Sciatic nerve (tissue), 2 donors: ENCODE data around the gene HUNK. TPM values are rescaled to one million over a fixed set of nuclear protein-coding genes. Genes with fewer than 3 reads are reported as not detected.
A peak's percentile ranks its signal among the peaks of the same experiment; 100 is the strongest.
"Not testable (repeated sequence)": the region's sequence is repeated elsewhere in the genome, so short reads cannot be mapped to it uniquely, and the experiment has no call there.

ENCODE experiments used
- ATAC-seq: fragments of 200-7000 bp; cut with Tn5 transposase; one replicate; pipeline ENCODE4 v1.9.1; 2020; ENCODE audit warnings: mild to moderate bottlenecking, moderate library complexity
- DNase-seq: peaks from one replicate; pipeline ENCODE4 v3.0.0-alpha.2; 2020; ENCODE audit warnings: low spot score
- intact Hi-C: fragments of 100-400 bp; cut with DNase I; formaldehyde crosslinking; loops from one replicate; pipeline ENCODE4 v1.14.2; 2022
- total RNA-seq: library from RNA; stranded (reverse); fragmentation: NEBNext Ultra II Directional; extraction: Animal tissue kit (Norgen Biotek cat#: 25700); gene quantifications from one replicate; pipeline ENCODE4 v1.2.1, GENCODE V29; 2021
- donor health status: DM: no; HTN: no; CAD: no.
- donor health status: DM: no; HTN: no; CAD: no.

The HUNK gene
- total RNA-seq, 1 donor from 2014 or later = 0.53 TPM

DNA sequence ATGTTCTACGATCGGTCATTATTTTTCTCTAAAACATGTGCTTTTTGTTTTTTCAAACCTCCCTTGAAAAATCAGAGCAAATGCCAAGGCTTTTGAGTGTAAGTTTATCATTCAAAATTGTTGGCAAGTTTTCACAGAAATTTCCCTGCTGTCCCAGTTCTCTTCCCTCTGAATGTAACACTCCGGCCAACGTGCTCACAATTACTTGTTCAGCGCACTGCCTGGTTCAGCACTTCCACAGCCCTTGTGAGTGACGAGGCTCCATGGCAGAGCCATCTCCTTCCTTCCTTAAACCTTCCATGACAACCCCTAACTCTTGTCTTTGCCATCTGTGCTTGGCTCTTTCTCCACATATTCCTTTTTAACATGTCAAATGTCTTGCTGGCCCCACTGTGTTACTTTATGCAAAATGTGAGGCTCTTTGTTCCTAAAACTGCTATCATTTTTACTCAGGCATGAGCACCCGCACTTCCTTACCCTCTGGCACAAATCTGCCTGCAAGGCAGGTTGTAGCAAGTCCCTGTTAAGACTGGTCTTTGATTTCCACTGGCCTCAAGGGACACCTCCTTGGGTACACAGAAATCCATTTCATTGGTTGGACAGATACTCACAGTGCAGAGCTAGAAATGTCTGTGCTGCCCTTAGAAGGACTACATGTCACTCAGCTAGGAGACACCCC, 142.8 kb downstream of the HUNK start:
- DNase-seq = no peak
- intact Hi-C loops = no loop called here
- peak; percentile 34 for ATAC-seq

DNA sequence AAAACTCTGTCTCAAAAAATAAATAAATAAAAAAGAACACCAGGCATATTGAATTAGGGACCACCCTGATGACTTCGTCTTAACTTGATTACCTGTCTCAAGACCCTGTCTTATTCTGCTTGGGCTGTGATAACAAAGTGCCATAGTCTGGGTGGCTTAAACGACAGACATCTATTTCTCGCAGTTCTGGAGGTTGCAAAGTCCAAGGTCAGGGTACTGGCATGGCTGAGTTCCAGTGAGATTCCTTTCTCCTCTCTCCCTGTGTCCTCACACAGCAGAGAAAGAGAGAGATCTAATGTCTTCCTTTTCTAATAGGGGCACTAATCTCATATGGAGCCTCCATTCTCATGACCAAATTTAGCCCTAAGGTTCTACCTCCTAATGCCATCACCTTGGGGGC, 145.6 kb downstream of the HUNK start:
- intact Hi-C loops = no loop called here
- ATAC-seq (no peak), DNase-seq (no peak)

DNA sequence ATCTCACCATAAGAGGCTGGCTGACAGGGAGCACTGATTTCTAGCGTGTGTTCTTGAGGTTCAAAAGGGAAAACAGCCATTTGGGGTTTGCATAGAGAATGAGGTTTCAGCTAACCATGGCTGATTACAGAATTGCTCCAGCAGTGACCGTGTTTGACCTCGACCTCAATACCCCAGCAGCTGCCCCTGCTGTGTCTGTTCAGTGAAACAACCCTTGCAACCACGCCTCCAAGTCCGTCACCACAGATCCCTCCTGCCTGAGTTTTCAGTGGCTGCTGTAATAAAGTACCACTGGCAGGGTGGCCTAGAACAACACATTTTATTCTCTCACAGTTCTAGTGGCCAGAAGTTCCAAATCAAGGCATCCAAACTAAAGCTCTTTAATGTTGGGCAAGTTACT, 147.7 kb downstream of the HUNK start:
- intact Hi-C loops = no loop called here
- no peak for DNase-seq
- ATAC-seq = no peak

DNA sequence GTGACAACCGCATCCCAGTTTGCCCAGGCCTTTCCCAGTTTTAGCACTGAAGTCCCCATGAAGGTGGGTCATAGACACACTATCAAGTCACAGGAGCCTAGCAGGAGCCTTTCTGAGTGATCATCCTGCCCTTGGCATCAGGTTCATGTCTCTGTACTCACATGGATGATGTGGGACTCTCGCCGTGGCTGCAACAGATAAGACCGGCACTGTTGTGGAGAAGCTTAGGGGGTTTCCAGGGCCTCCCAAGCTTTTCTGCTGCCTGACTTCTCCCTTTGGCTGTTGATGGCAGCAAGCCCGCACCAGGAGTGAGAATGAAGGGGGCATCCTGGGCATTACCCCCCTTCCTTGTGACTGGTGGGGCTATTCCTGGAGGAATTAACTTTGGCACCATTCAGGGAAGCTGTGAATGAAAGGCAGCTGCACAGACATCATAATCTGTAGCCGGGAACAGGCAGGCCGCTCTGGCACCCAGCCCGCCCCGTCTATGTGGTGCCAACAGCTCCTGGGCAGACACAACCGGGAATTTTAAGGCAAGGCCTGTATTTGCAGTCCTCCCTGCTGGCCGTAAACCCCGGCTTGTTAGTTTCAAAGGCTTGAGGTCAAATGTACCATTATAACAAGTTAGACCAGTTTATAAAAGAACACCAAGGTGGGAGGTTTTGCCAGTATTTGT, 148.6 kb downstream of the HUNK start:
- intact Hi-C loops = no loop called here
- no peak for DNase-seq
- ATAC-seq = no peak

DNA sequence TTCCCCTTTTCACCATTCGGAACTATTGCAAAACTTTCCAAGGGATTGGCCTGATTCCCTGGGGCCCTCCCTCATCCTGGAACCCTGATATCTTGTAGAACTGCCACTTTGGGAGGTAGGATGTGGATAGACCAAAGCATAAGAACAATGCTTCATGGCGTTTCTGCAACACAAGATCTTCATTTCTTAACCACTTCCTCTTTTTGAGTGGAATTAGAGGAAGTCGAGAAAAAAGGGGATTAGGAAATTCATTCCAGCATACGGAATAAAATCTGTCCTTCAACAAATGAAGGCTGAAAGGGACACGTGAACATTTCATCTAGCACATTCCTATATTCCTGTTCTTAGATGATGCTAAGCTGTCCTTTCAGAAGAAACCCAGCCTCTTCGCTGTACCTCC, 149.3 kb downstream of the HUNK start:
- intact Hi-C loops = no loop called here
- ATAC-seq (no peak), DNase-seq (no peak)

DNA sequence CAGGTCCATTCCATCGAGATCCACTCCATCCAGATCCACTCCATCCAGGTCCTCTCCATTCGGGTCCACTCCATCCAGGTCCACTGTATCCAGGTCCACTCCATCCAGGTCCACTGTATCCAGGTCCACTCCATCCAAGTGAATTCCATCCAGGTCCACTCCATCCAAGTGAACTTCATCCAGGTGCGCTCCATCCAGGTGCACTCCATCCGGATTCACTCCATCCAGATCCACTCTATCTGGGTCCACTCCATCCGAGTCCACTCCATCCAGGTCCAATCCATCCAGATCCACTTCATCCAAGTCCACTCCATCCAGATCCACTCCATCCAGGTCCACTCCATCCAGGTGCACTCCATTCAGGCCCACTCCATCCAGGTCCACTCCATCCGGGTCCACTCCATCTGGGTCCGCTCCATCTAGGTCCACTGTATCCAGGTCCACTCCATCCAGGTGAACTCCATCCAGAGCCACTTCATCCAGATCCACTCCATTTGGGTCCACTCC, 157.4 kb downstream of the HUNK start:
- ATAC-seq (peak; percentile 28), DNase-seq (no peak)
- intact Hi-C loops = no loop called here

DNA sequence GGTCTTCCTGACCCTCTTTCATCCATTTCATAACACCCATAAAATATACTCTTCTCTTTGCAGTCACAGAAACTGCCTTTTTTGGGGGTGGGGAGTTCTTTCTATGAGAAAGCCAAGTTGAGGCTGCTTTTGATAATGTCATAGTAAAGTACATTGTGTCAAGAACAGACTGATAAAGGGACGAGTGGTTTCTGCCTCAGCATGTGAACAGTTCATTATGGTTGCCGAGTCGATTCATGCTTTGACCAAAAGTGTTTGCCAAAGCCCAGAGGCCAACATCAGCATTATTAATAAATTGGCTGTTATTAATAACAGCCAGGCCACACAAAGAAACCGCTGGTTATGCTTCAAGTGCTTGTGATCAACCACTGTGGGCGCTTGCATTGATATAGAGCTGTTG, 162.0 kb downstream of the HUNK start:
- ATAC-seq = no peak
- intact Hi-C loops = no loop called here

DNA sequence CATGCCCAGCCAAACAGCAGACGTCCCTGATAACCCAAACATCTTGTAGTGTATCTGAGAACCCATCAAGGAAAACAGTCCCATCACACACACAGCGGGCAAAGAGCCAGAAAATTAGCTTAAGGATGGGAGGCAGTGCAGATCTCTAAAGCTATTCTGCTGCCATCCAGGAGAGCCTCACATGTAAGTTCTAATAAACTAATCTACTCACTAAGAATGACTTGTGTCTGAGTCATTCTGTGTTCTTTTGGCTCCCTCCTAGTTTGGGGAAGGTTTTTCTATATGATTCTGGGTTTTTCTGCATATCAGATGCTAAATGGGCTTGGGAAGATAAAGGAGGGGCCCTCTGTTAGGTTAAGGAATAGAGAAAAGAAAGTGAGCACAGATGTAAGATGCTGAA, 162.8 kb downstream of the HUNK start:
- no peak for ATAC-seq
- intact Hi-C loops = no loop called here
- no peak for DNase-seq

More for the DNA sequence above, 162.0 kb downstream of the HUNK start:
- no peak for DNase-seq

DNA sequence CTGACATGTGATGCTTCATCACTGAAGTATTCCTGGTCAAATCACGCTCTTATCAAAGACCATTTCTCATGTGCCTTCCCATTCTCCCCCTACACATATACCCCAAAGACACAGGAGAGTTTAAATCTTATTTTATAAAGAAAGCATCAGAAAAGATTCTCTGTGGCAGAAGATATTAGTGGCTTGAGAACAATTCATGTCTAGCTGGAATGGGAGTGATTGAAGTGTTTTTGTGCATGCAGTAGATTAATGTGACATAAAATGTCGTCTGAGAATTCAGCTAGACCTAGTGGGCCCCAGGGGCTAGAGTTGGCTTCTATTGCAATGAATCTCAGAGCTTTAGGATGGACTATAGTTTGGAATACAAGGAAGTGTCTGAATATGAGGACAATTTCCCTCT, 163.9 kb downstream of the HUNK start:
- no peak for ATAC-seq
- DNase-seq = no peak
- intact Hi-C loops = no loop called here

DNA sequence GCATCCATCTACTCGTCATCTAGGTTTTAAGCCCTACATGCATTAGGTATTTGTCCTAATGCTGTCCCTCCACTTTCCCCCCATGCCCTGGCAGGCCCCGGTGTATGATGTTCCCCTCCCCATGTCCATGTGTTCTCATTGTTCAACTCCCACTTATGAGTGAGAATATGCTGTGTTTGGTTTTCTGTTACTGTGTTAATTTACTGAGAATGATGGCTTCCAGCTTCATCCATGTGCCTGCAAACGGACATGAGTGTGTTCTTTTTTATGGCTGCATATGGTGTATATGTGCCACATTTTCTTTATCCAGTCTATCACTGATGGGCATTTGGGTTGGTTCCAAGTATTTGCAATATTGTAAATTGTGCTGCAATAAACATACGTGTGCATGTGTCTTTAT, 165.9 kb downstream of the HUNK start:
- intact Hi-C loops, DNase-seq: not testable (repeated sequence)

DNA sequence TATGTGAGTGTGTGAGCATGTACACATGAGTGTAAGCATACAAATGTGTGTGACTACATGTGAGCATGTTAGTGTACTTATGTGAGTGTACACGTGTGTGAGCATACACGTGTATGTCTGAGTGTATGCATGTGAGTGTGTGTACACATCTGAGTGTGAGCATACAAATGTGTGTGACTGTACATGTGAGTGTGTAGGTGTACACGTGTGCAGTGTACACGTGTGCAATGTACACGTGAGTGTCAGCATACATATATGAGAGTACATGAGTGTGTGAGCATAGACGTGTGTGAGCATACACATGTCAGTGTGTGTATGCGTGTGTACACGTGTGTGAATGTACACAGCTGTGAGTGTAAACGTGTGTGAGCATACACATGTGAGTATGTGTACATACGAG, 170.6 kb downstream of the HUNK start:
- intact Hi-C loops = no loop called here
- DNase-seq (no peak), ATAC-seq (no peak)

More for the DNA sequence above, 165.9 kb downstream of the HUNK start:
- ATAC-seq = not testable (repeated sequence)

DNA sequence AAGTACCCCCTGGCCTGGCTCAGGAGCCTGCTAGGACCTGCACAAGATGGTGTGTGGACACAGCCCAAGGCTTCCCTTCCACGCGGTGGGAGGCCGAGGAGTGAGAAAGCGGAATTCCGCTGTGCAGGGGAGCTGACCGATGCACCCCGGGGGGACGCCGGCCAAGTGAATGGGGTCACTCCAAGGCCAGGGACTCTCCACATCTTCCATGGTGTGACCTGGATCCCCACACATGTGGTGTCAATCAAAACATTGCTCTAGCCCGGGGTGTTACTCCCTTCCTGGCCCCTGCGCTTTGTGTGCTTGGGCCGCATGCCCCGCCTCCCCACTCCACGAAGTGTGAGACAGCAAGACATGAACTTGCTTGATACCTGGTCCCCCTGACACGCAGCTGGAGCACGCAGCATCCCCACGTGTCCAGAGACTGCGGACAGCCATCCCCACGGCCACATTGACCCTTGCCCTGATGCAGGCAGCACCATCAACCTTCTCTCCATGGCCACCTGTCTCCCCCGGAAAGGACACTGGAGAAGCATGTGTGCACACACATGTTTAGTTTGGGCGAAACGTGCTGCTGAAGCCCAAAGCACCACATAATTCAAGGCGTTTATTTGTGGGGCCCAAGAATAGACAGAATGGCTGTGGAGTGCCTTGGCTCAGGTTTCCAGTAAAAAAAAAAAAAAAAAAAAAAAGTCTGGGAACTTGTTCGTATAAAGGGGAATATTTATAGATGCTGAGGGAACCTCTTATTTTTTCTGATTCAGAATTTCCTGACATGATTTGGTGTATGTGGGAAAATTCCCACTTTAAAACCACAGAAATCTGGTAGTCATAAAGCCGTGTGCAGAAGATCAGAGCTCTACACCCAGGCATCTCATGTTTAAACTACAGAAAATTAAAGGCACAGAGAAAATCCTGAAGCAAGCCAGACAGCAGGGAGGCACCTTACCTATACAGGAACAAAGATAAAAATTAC, 171.7 kb downstream of the HUNK start:
- ATAC-seq = no peak
- intact Hi-C loops = no loop called here

DNA sequence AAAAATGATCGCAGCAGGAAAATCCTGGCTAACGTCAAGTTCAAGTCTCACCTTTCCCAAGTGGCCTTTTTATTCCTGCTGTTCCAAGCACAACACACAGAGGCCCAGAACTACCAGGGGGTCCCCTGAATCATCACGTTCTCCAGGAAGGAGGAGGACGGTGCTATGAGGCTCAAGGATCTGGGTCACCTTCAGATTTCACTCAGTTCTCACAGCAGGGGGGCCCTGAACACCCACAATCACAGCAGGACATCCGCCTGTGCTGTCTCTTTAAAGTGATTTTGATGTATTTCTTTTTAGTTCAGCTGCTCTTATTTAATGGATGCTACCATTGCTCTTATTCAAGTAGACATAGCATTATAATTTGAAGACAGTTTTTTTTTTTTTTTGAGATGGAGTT, 173.4 kb downstream of the HUNK start:
- no peak for ATAC-seq
- DNase-seq = no peak
- intact Hi-C loops = no loop called here

More for the DNA sequence above, 171.7 kb downstream of the HUNK start:
- no peak for DNase-seq

DNA sequence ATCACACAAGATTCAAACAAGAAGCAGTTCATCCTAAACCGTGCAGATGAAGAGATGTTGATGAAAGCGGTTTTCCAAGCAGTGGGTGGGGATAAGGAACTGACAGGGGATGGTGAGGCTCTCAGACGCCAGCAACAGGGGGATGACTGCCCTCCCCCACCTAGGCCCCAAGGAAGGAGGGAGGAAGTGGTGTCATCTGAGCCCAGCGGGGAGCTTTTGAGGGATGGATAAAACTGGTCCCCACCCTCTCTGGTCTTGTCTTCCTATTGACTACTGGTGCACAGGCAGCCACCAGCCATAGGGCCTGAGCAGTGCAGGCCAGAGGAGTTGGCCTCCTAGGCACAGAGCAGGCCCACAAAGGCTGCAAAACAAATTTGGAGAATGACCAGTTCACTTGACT, 175.5 kb downstream of the HUNK start:
- intact Hi-C loops = no loop called here
- ATAC-seq (no peak), DNase-seq (no peak)

Other genes starting within 250 kb of the HUNK start
- 209 TPM for gene SOD1, start 213.3 kb upstream of the HUNK start, total RNA-seq
- 36.6 TPM for gene SCAF4, start 140.9 kb upstream of the HUNK start, total RNA-seq